Activated gamma-delta T cell (primary cell): ENCODE measurements around the gene DPH5.
"Not testable (repeated sequence)": the region's sequence is repeated elsewhere in the genome, so short reads cannot be mapped to it uniquely, and the experiment has no call there.

Experiments used
- DNase-seq: peaks from one replicate; lab custom pipeline; 2025; lab: John Stamatoyannopoulos, UW
- total RNA-seq, 2 donors: gene quantifications; one replicate each; lab custom pipeline; 2026; lab: John Stamatoyannopoulos, UW

The DPH5 gene, protein sequence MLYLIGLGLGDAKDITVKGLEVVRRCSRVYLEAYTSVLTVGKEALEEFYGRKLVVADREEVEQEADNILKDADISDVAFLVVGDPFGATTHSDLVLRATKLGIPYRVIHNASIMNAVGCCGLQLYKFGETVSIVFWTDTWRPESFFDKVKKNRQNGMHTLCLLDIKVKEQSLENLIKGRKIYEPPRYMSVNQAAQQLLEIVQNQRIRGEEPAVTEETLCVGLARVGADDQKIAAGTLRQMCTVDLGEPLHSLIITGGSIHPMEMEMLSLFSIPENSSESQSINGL
- total RNA-seq, result 35.5 to 45.8 reads per million in 2 donors

DNA sequence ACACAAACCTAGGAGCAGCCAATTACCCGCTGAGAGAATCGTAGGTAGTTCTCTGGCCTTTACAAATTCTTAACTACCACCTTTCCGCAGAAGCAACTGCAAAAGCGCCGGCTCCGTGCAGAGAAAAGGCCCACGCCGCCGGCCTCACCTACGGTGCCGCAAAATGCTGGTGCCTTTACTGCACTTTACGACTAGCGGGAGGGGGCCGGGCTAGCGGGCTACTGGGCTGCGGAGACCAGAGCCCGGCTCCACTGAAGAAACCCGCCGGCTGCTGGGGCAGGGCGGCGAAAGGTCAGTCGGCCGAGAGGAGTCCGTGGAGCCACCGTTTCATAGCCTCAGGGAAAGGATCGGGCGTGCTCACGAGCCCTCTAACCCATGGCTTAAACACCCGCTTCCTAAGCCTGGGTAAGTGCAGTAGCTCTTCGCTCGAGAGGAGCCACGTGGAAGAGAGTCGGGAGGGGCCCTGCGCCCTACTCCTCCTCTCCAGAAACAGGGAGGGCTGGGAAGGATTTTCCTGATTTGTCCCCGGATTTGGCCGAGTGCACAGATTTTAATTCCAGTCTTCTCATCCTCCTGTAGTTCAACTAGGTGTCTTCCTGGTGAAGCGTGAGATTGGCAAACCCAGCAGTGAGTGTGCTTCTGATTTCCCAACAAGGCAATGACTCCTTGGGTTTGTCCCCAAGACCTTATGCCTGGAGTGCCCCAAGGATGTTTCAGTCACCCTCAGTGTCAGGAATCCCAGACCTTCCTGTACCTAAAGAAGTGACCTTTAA, at the start of gene DPH5:
DPH5 (minus strand) TSS at position 128 of the 773 bp plus-strand sequence. CDS start 341 bp downstream, outside the sequence.
- peak; percentile 58 for DNase-seq

DNA sequence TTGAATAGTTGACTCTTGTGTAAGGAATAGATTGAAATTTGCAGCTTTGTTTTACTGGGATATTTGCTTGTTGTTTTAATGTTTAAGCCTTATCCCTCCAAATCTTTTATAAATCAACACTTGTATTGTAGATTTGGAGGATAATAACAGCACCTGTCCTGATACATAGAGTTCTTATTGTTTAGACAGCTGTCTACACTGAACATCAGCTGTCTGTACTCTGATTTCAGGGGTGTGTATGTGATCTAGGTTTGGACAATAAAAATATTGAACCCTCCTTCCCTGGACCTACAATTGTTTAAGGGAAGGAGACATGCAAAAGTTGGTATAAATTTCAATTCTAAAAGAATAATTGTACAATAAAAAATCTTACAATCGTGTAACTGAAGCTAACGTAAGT, 48.3 kb upstream of the DPH5 start:
- DNase-seq, result no peak

DNA sequence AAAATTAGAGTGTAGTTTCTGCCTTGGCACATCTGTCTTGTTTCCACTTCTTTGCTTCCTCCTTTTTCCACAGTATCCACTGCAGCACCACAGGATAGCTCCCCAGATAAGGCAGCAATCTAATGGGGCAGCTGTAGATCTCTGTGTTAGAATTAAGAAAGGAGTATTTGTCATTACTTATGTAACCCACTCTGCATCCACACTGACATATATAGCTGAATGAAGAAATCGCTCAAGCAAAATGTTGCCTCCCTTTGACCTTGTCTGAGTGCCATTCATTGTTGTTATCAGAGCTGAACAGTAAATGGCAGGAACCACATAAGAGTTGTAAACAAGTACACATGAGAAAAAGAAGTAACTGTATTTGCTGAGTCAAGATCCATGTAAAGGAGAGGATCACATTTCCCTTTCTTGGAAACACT, 45.9 kb upstream of the DPH5 start:
- no peak for DNase-seq

DNA sequence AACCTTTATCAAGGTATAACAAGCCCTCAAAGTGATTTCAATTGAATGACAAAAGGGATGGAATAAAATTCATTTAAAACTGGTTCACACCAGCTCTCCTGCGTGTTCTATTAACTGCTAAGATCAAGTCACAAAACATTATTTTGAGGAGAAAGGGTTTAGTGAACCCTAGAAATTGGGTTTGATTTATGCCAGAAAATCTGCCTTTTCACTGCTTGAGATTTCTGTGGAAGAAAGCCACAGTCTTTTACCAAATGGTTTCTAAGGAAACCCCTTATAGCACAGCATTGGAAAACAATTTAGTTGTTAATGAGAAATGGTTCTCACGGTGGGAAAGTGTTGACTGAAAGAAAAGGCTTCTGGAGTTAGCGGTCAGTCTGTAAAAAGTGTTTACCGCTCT, 43.6 kb upstream of the DPH5 start:
- no peak for DNase-seq

DNA sequence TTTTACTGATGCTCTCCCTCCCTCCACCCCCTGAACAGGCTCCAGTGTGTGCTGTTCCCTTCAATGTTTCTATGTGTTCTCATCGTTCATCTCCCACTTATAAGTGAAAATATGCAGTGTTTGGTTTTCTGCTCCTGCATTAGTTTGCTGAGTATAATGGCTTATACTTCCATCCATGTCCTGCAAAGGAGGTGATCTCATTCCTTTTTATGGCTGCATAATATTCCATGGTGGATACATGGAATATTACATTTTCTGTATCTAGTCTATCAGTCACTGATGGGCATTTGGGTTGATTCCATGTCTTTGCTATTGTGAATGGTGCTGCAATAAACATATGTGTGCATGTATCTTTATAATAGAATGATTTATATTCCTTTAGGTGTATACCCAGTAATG, 41.4 kb upstream of the DPH5 start:
- not testable (repeated sequence) for DNase-seq

DNA sequence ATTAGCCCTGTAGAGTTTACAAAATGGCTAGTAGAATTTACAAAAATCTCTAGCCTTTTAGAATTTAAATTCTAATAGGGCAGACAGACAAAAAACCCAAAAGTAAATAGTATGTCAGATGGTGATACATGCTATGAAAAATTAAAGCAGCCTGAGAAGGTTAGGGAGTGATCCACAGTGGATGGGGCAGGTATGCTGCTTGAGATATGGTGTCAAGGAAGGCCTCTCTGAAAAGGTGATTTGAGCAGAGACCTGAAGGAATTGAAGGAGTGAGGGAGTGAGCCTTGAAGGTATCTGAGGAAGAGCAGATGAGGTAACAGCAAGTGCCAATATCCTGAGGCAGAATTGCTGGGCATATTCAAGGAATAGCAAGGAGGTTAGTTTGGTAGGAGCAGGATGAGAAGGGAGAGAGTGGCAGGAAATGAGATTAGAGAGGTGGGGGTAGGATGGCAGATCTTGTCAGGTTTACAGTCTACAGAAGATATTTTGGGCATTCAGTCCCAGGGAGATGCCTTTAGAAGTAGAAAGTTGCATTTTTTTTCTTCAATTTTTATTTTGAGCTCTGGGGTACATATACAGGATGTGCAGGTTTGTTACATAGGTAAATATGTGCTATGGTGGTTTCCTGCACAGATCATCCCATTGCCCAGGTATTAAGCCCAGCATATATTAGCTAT, 40.8 kb upstream of the DPH5 start:
- DNase-seq, result no peak

DNA sequence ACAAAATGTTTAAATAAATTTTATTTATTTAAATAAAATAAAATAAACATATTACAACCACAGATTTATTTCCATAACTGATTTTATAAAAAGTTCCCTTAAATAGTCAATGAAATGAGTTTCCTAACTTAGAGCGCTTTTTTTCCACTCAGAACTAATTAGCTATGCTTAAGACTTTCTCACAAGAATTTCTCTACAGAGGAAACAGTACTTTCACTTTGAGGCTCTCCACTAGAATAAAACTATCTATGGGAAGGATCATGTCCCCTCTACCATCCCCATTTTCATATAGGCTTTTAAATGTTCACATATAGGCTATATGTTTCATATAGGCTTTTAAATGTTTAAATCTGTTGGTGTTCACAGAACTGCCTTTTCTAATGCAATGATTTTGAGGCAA, 40.0 kb upstream of the DPH5 start:
- no peak for DNase-seq

DNA sequence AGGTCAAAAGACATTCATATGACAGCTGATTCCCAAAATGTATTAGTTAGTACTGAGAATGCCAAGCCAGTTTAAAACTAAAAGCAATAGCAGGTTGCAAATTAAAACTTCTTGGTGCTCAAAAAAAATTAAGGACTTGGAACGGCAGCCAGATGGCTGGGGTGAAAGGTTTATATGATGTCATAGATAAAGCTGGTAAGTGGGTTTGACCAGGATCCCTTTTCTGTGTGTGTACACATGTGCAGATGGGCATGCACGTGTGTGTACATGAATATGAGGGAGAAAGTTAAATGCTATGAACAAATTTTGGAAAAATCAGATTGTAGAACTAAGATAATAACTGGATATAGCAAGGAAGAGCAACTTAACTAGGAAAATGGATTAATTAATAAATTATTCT, 39.1 kb upstream of the DPH5 start:
- no peak for DNase-seq

DNA sequence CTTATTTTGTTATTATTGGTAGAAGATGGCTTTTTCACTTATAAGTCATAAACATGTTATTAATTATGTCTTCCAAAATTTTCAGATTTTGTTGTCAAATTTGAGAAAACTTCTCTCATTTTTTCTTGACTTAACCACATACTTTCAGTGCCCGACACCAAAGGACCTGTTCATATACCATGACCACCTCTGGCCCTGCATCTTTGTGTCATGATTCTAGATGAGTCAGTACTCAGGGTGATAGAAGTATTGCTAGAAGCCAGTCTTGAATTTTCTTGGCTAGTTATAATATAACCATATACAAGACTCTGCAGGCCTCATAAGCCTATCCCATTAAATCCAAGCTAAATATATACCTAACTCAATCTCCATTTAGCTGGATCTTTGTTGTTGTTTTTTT, 35.4 kb upstream of the DPH5 start:
- DNase-seq, result no peak

DNA sequence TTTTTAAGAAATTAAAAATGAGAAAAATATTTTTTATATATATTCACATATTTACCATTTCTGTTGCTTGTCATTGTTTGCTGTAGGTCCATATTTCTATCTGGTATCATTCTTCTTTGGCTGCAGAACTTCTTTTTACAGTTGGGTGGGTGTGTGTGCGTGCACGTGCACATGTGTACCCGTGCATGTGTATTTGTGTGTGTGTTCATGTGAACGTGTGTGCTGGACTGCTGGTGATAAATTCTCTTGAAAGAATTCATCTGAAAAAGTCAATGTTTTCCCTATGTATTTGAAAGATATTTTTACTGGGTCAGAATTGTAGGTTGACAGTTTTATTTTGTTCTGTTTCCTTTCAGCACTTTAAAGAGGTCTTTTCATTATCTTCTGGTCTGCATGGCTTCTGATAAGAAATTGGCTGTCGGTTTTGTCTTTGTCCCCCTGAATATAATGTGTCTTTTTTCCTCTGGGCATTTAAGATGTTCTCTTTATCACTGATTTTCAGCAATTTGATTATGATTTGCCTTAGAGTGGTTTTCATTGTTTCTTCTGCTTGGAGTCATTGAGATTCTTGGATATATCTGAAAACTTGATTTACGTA, 34.5 kb upstream of the DPH5 start:
- DNase-seq, result no peak

DNA sequence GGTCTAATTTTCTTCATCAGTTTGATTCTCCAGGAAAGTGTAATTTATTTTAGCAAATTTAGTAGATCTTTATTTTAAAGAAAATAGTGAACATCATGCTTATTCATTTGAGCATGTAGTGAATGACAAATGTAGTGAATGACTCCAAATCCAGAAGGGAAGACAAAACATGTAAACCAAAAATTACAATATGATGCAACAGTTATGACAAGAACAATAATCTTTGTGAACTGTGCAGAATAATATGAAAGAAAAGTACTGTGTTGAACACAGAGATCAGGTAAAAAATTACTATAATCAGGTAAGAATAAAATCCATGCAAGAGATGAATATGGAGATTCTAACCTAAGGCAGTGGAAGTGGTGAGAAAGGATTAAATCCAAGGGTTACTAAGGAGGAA, 30.0 kb upstream of the DPH5 start:
- DNase-seq, result no peak

DNA sequence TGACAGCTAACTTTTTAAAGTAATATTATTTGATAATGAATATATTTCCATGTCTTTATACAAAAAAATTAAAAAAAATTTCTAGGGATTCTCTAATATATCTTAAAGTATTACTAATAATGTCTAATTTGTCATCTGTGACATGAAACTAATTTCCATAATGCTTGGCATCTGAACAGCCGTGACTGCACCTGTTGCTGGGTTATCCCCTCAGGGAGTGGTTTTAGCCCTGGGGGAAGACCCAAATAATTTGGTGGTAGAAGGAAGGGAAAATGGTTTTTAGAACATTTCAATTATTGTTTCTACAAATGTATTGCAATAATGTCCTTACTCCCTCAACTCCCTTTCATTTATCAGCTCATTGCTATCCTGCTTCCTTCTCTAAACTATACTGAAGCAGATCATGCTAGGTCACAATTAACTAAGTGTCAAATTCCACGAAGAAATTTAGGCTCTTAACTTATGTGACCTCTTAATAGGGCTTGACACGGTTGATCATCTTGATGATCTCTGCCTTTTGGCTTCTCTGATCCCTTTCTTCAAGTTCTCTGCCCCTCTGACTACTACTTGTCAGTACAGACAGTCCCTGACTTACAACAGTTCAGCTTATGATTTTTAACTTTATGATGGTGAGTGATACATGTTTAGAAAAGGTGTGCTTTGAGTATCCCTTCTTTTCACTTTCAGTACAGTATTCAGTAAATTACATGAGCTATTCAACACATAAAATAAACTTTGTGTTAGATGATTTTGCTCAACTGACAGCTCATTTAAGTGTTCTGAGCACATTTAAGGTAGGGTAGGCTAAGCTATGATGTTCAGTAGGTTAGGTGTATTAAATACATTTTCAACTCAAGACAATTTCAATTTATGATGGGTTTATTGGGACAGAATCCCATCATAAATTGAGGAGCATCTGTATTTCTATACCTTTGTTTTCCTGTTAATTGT, 26.4 kb upstream of the DPH5 start:
- DNase-seq, result no peak

DNA sequence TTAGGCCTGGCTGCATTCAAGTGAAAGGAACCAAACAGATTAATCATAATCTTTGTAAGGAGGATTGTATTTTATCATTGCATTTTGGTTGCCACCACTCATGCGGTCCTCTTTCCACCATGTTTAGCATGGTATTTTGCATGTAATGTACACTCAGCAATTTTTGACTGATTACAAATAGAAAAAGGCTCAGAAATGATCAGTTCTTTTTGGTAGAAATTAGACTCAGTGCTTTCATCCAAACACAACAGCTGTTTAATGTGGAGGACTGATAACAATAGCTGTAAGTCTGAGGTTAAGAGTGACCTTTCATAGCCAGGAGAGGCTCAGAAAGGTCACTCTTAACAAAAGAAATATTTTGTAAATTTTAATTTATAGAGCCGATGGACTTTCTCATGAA, 25.3 kb upstream of the DPH5 start:
- DNase-seq, result no peak

DNA sequence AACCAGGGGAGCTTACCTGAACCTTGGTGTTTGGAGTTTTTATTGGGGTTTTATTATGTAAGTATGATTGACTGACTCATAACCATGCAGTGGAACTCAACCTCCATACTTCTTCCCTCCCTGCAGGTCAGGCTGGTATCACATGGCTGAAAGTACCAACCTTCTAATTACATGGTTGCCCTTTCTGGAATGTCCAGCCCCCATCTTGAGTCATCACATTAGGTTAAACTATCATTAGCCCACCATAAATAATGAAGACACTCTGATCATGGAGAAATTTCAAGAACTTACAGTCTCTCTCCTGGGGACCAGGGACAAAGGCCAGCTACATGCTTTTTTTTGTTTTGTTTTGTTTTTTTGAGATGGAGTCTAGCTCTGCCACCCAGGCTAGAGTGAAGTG, 19.2 kb upstream of the DPH5 start:
- DNase-seq, result no peak

DNA sequence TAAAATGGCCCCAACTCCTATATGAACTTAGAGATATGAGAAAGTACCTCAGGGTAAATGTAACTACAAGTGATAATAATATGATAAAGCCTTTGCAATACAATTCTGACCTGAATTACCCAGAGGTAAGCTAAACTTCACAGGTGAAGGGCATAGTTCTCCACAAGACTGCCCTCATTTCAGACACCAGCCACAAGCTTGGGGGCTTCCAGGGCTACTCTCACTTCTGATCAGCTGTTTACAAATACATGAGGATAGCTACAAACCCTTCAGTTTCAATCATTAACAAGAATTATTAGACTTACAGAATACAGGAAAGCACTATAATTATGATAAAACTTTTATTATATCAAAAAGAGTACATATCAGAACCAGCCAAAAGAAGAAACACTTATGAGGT, 18.7 kb upstream of the DPH5 start:
- no peak for DNase-seq

DNA sequence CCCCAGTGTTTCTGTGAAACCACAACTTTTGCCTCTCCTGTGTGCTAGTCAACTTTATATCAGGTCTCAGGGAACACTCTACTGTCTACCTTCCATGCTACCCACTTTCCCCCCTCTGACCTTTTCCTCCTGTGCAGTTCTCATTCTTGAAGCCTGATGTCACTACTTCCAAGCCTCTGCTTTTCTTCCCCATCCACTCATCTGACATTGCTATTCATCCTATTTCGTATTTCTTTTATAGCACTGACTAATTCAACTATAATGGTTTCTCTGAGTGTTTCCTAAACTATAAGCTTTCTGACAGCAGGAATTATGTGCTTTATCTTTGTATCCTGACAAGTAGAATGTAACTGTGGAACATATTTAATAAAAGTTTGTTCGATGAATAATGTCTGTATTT, 18.2 kb upstream of the DPH5 start:
- no peak for DNase-seq

DNA sequence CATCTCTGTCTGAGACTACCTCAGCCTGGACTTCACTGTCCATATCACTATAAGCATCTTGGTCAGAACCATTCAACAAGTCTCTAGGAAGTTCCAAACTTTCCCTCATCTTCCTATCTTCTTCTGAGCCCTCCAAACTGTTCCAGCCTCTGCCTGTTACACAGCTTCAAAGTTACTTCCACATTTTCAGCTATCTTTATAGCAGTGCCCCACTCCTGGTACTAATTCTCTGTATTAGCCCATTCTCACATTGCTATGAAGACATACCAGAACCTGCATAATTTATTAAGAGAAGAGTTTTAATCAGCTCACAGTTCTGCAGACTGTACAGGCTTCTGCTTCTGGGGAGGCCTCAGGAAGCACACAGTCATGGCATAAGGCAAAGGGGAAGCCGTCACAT, 15.7 kb upstream of the DPH5 start:
- no peak for DNase-seq

DNA sequence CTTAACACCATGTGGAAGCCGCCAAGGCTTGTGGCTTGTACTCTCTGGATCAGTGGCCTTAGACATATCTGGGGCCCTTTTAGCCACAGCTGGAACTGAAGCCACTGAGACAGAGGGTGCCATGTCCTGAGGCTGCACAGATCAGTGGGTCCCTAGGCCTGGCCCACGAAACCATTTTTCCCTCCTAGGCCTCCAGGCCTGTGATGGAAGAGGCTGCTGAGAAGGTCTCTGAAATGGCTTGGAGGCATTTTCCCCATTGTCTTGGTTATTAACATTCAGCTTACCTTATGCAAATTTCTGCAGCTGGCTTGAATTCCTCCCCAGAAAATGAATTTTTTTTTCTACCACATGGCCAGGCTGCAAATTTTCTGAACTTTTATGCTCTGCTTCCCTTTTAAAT, 15.1 kb upstream of the DPH5 start:
- DNase-seq, result no peak

DNA sequence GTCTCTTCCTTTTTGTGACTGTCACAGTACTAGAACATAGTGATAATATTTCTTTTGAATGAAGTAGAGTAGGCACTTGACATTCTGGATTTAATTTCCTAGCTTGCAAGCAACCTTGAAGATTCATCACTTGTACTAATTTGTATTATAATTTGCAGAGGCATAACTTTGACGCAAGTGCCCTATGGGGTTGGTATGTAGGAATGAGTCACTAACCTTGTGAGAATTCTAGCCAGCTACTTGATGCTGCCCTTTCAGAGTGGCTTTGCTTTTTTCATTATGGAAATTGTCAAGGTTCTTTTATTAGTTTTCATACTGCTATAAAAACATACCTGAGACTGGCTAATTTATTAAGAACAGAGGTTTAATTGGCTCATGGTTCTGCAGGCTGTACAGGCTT, 13.7 kb upstream of the DPH5 start:
- no peak for DNase-seq

DNA sequence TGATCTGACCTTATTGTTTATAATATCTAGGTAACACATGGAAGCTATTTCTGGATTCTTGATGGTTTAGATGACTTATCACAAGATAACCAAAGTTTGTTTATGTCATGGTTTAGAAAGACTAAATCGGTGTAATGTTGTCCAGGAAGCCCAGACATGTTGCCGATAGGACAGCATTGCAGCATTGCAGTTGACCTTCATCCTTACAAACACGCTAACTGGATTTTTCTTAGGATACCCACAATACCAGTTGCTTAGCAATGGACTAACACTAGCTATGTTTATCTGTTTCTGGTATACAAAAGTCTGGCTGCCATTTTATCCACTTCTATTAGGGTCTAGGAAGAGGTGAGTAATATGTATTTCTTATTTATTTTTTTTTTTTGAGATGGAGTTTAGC, 11.7 kb upstream of the DPH5 start:
- no peak for DNase-seq

DNA sequence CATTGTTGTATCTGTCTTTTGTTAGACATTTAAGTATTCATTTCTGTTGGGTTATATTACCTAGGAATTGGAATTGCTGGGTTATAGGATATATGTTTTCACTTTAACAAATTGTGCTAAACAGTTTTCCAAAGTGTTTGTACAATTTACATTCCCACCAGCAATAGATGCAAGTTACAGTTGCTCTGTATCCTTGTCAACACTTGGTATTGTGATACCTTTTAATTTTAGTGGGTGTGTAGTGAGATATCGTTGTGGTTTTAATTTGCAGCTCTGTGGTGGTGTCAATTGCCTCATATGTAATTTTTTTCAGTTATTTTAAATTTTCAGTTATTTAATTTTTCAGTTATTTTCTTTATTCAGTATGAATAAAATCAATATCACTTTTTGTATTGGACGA, 7.4 kb upstream of the DPH5 start:
- DNase-seq, result no peak
